Adrenal gland (tissue), 19 donors: ENCODE data around the gene SYNPO2L. TPM values are rescaled to one million over a fixed set of nuclear protein-coding genes. Genes with fewer than 3 reads are reported as not detected.
A peak's percentile ranks its signal among the peaks of the same experiment; 100 is the strongest.
"Not testable (repeated sequence)": the region's sequence is repeated elsewhere in the genome, so short reads cannot be mapped to it uniquely, and the experiment has no call there.

Source experiments
- DNase-seq, 7 donors: peaks; one replicate each; pipeline ENCODE4 v3.0.0-alpha.2; 2019 to 2020
- H3K27ac ChIP-seq, 5 donors: fragments of 200-600 bp; sonication (generic) in 4 of 5; 1 replicate in 3 of 5; 2 replicates in 2 of 5; pipeline versions ENCODE4 v1.5.1 to v1.8.0; 2016 to 2020; ENCODE audit warnings: mild to moderate bottlenecking in 1 of 5
- H3K27me3 ChIP-seq: fragments of 200-600 bp; 2 replicates; pipeline ENCODE4 v1.8.0; 2021
- H3K36me3 ChIP-seq, 2 donors: fragments of 200-600 bp; replicated peaks in 1 of 2; 1 replicate in 1 of 2; 2 replicates in 1 of 2; pipeline versions ENCODE4 v1.5.1 to v1.8.0; 2018 to 2022
- H3K4me1 ChIP-seq, 2 donors: fragments of 200-600 bp; replicated peaks in 1 of 2; 1 replicate in 1 of 2; 2 replicates in 1 of 2; pipeline versions ENCODE4 v1.5.1 to v1.8.0; 2018 to 2021
- H3K4me3 ChIP-seq, 4 donors: fragments of 200-600 bp; sonication (generic) in 3 of 4; one replicate each; pipeline ENCODE4 v1.5.1; 2016 to 2018
- H3K9me3 ChIP-seq, 3 donors: fragments of 200-600 bp; sonication (generic) in 1 of 3; replicated peaks in 1 of 3; 1 replicate in 2 of 3; 2 replicates in 1 of 3; pipeline versions ENCODE4 v1.5.1 to v1.8.0; 2016 to 2021
- CTCF ChIP-seq, 6 experiments: fragments of 450-650 bp in 4 of 6; fragments of 200-600 bp in 2 of 6; sonication (generic) in 1 of 6; IDR thresholded peaks; 1 replicate in 5 of 6; 2 replicates in 1 of 6; pipeline versions ENCODE4 v1.5.1 to v1.8.0; 2016 to 2021; ENCODE audit warnings: antibody characterized with exemption in 6 of 6, mild to moderate bottlenecking in 2 of 6, moderate library complexity in 1 of 6
- POLR2A ChIP-seq, 2 donors: fragments of 450-650 bp; IDR thresholded peaks; one replicate each; pipeline ENCODE4 v1.6.1; 2017; ENCODE audit warnings: antibody characterized with exemption in 2 of 2, mild to moderate bottlenecking in 2 of 2, moderate library complexity in 1 of 2
- WGBS, 4 donors: extraction: QIAGEN DNeasy Blood & Tissue Kit in 2 of 4; methylation state at CpG; one replicate each; pipeline versions ENCODE4 v1.1.5 to v1.1.7; 2013 to 2017; 5-methylcytosine and 5-hydroxymethylcytosine counted together
- intact Hi-C, 2 donors: fragments of 100-400 bp; cut with DNase I; formaldehyde crosslinking; loops; one replicate each; pipeline versions ENCODE4 v1.14.1 to v1.15.0; 2022 to 2023
- long read RNA-seq, 10 donors: library from polyadenylated mRNA in 3 of 10; unstranded in 2 of 10; stranded (forward) in 1 of 10; transcript quantifications; one replicate each; pipeline ENCODE4 v2.0.0 and lab custom pipeline, GENCODE V29; 2021 to 2026
- polyA plus RNA-seq, 3 donors: library from polyadenylated mRNA; stranded (reverse); fragments of 200-250 nt in 2 of 3; fragments of 350-450 nt in 1 of 3; fragmentation: Illumina TruSeq in 1 of 3; extraction: RNeasy Lipid Tissue Mini Kit (QIAGEN cat#74804) in 1 of 3; gene quantifications; one replicate each; pipeline ENCODE4 v1.2.3, GENCODE V29; 2013 to 2014
- total RNA-seq, 9 donors: library from RNA; depleted of rRNA in 4 of 9; stranded (reverse); fragments of >200 nt in 4 of 9; fragments of 120-200 nt in 1 of 9; fragmentation: NEBNext Ultra II Directional in 1 of 9; extraction: Animal tissue kit (Norgen Biotek cat#: 25700) in 1 of 9; gene quantifications; one replicate each; pipeline versions ENCODE4 v1.1.0 to v1.2.4, GENCODE V29; 2013 to 2023
- donor health status: healthy with polysubstance abuse.
- donor health status: Bipolar disorder and iron deficiency.
- donor health status: DM: yes; HTN: yes; CAD: no.
- donor health status: DM: no; HTN: no; CAD: no.
- donor health status: DM: no; HTN: no; CAD: no.
- donor health status: DM: yes; HTN: yes; CAD: no.

The SYNPO2L gene, protein sequence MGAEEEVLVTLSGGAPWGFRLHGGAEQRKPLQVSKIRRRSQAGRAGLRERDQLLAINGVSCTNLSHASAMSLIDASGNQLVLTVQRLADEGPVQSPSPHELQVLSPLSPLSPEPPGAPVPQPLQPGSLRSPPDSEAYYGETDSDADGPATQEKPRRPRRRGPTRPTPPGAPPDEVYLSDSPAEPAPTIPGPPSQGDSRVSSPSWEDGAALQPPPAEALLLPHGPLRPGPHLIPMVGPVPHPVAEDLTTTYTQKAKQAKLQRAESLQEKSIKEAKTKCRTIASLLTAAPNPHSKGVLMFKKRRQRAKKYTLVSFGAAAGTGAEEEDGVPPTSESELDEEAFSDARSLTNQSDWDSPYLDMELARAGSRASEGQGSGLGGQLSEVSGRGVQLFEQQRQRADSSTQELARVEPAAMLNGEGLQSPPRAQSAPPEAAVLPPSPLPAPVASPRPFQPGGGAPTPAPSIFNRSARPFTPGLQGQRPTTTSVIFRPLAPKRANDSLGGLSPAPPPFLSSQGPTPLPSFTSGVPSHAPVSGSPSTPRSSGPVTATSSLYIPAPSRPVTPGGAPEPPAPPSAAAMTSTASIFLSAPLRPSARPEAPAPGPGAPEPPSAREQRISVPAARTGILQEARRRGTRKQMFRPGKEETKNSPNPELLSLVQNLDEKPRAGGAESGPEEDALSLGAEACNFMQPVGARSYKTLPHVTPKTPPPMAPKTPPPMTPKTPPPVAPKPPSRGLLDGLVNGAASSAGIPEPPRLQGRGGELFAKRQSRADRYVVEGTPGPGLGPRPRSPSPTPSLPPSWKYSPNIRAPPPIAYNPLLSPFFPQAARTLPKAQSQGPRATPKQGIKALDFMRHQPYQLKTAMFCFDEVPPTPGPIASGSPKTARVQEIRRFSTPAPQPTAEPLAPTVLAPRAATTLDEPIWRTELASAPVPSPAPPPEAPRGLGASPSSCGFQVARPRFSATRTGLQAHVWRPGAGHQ
- total RNA-seq (1 to 10 TPM in 3 of 9 donors, under 1 TPM in 4, not detected in 2; 0.06 to 4.3 (median 0.65) TPM), polyA plus RNA-seq (under 1 TPM; 0.27 to 0.48 (median 0.32) TPM)
- long read RNA-seq, donor 1, full-length matches to known transcripts = 1 of 1 reads
- long read RNA-seq, donor 1, partial matches to known transcripts = 0 of 1 reads
- long read RNA-seq, donor 1, other reads (novel, unspliced or antisense) = 0 of 1 reads
- long read RNA-seq, donor 2 = 0 reads
- long read RNA-seq, donor 3 = 0 reads
- long read RNA-seq, donor 4 = 0 reads
- long read RNA-seq, donor 5, partial matches to known transcripts = 0 of 1 reads
- long read RNA-seq, donor 5, other reads (novel, unspliced or antisense) = 1 of 1 reads
- long read RNA-seq, donor 6 = 0 reads
- long read RNA-seq, donor 7 = 0 reads
- long read RNA-seq, donor 8 = 0 reads
- long read RNA-seq, donor 9 = 0 reads
- long read RNA-seq, donor 10 = 0 reads

GRCh38 chr10:73655990-73656298, at the start of gene SYNPO2L:
Gene SYNPO2L (minus strand): TSS chr10:73656029. CDS start chr10:73655922, 107 bp downstream.
- Histone ChIP-seq H3K27me3 (no peaks in the 10 kb centered on the region), H3K4me1 (peaks cover 0 to under 1% of the 10 kb centered on the region in 2 donors), H3K9me3 (no peaks in the 10 kb centered on the region), H3K36me3 (no peaks in the 10 kb centered on the region), H3K27ac (peak within 1 kb of the TSS in 1 of 5 donors; percentile 6), H3K4me3 (no peak within 1 kb of the TSS)
- 54 to 67% (median 57%) methylated on average over 5 of the region's 5 CpGs for WGBS, 4 donors
- intact Hi-C loops = no loop called here
- peak in 1 of 7 donors; percentile 64 for DNase-seq
- TF ChIP-seq POLR2A (IDR thresholded peaks at IDR 0.05) = no peak
- TF ChIP-seq CTCF (IDR thresholded peaks at IDR 0.05) = no peak

DNA sequence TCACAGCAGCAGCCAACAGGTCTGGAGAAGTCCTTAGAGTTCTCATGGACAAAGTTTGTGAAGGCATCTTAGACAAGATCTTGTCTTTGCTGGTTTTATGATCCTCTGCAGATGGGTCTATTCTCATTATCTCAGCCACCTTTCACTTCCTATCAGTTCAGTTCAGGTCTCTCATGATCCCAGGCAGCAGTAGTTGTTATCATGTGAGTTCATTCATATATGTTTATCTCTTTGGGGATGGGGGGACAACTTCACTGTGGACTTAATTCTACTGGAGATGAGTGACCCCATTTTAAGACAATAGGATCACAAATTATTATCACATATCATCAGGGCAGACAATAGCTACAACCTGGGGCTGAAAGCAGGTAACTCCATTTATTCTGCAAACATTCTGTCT, 48.1 kb upstream of the SYNPO2L start:
- DNase-seq, H3K27ac ChIP-seq, H3K27me3 ChIP-seq, H3K4me1 ChIP-seq, H3K4me3 ChIP-seq, H3K36me3 ChIP-seq, H3K9me3 ChIP-seq, intact Hi-C loops: not testable (repeated sequence)

DNA sequence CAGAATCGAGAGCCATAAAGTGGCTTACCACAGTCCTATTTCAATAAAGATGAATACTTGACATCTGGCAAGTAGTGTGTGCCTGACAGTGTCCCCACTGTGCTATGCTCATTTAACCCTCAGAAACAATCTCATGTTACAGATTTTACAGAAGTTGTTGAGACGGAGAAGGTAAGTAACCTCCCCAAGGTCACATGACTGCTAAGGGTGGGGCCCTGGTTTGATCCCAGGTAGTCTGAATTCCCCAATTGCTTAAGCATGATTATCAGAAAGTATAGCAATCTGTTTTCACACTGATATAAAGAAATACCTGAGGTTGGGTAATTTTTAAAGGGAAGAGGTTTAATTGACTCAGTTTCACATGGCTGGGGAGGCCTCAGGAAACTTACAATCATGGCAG, 43.0 kb upstream of the SYNPO2L start:
- H3K4me1 ChIP-seq, H3K9me3 ChIP-seq, H3K4me3 ChIP-seq, H3K36me3 ChIP-seq, DNase-seq, H3K27ac ChIP-seq, H3K27me3 ChIP-seq, intact Hi-C loops: not testable (repeated sequence)
- 83 to 100% (median 89%) methylated on average over 2 of the region's 2 CpGs for WGBS, 4 donors

DNA sequence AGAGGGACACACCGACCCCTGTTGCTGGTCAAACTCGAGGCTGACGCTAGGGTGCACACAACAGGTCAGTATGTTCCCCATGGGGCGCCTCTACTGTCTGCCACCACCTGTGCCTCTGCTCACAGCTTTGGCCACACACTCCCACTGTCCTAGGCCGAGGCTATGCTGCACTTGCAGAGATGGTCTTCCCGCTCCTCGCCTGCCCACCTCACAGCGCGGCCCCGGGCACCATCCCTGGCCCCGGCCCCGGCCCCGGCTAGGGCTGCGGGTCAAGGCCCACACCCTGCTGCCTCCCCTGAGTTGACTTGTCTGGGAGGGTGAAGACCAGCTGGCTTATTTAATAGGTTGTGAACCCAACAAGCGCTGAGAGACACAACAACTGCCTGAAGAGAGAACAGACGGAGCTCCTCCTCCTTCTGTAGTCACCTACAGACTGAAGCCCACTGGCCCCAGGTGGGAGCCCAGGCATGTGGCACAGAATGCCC, 41.9 kb upstream of the SYNPO2L start, which contains the start of gene AGAP5:
Gene AGAP5 (minus strand): TSS at position 435 of the 485 bp plus-strand sequence. CDS start 354 bp downstream, at position 81.
- H3K4me3 ChIP-seq, H3K27me3 ChIP-seq, intact Hi-C loops, DNase-seq, H3K4me1 ChIP-seq, H3K27ac ChIP-seq, H3K36me3 ChIP-seq, H3K9me3 ChIP-seq: not testable (repeated sequence)
- 92 to 98% (median 95%) methylated on average over 3 to 16 of the region's 16 CpGs for WGBS, 4 donors

GRCh38 chr10:73695302-73695701, 39.5 kb upstream of the SYNPO2L start:
- H3K27me3 ChIP-seq, H3K27ac ChIP-seq, intact Hi-C loops, H3K36me3 ChIP-seq, H3K4me1 ChIP-seq, DNase-seq, H3K9me3 ChIP-seq, H3K4me3 ChIP-seq: not testable (repeated sequence)

DNA sequence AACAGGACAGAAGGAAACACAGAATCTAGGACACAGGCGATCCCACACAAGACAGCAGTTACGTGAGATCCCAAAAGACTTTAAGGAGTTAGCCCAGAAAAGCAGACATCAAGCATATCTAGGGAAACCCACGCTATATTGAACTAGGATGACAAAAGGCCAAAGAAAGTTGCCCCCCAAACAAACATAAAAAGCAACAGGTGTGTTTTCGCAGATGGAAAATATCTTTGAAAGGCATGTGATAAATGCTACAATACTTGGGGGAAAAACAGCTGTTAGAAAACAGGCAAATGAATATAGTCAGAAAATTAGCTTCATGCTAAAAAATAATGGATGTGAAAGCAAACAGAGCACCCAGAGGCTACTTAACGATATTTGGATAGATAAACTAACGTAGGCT, 34.9 kb upstream of the SYNPO2L start:
- intact Hi-C loops, DNase-seq, H3K27ac ChIP-seq, H3K9me3 ChIP-seq, H3K4me3 ChIP-seq, H3K27me3 ChIP-seq, H3K36me3 ChIP-seq, H3K4me1 ChIP-seq: not testable (repeated sequence)
- WGBS, 4 donors = 93 to 96% (median 94%) methylated on average over 6 of the region's 6 CpGs

DNA sequence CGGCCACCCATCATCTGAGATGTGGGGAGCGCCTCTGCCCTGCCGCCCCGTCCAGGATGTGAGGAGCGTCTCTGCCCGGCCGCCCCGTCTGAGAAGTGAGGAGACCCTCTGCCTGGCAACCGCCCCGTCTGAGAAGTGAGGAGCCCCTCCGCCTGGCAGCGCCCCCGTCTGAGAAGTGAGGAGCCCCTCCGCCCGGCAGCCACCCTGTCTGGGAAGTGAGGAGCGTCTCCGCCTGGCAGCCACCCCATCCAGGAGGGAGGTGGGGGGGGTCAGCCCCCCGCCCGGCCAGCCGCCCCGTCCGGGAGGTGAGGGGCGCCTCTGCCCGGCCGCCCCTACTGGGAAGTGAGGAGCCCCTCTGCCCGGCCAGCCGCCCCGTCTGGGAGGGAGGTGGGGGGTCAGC, 33.8 kb upstream of the SYNPO2L start:
- H3K9me3 ChIP-seq, H3K4me3 ChIP-seq, H3K36me3 ChIP-seq, H3K4me1 ChIP-seq, H3K27ac ChIP-seq, DNase-seq, intact Hi-C loops, H3K27me3 ChIP-seq: not testable (repeated sequence)
- 90 to 100% (median 99%) methylated on average over 3 to 24 of the region's 28 CpGs; no CpG with 5 or more reads in 1 of the 4 donors for WGBS, 4 donors

- H3K27me3 ChIP-seq, H3K4me3 ChIP-seq, intact Hi-C loops, H3K4me1 ChIP-seq, H3K9me3 ChIP-seq, H3K36me3 ChIP-seq, DNase-seq, H3K27ac ChIP-seq: not testable (repeated sequence)
- WGBS, 4 donors = 44 to 58% (median 45%) methylated on average over 1 of the region's 1 CpG
Observed at GRCh38 chr10:73687641-73688040, 31.8 kb upstream of the SYNPO2L start.

DNA sequence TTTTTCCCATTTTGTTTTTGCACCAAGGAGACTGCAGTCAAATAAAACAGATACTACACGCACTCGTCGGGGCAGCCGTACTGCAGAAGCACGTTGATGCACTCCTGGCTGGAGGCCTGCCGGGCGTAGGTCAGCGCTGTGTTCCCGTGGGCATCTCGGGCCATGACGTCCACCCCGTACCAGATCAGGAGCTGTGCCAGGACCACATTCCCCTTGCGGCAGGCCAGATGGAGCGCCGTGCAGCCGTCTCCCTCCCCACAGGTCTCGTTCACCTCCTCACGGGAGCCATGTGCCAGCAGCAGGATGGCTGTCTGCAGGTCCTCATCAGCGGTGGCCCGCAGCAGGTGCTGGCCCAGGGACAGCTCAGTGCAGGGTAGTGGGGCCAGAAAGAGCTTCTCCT, 18.7 kb upstream of the SYNPO2L start:
- H3K27ac ChIP-seq, intact Hi-C loops, H3K4me1 ChIP-seq, H3K27me3 ChIP-seq, H3K9me3 ChIP-seq, DNase-seq, H3K36me3 ChIP-seq, H3K4me3 ChIP-seq: not testable (repeated sequence)
- WGBS, 4 donors = 87 to 100% (median 95%) methylated on average over 1 to 12 of the region's 20 CpGs
